ENCODE measurements around the gene ASTN2.
A peak's percentile ranks its signal among the peaks of the same experiment; 100 is the strongest.
"Not testable (repeated sequence)": the region's sequence is repeated elsewhere in the genome, so short reads cannot be mapped to it uniquely, and the experiment has no call there.

ASTN2 gene

DNA sequence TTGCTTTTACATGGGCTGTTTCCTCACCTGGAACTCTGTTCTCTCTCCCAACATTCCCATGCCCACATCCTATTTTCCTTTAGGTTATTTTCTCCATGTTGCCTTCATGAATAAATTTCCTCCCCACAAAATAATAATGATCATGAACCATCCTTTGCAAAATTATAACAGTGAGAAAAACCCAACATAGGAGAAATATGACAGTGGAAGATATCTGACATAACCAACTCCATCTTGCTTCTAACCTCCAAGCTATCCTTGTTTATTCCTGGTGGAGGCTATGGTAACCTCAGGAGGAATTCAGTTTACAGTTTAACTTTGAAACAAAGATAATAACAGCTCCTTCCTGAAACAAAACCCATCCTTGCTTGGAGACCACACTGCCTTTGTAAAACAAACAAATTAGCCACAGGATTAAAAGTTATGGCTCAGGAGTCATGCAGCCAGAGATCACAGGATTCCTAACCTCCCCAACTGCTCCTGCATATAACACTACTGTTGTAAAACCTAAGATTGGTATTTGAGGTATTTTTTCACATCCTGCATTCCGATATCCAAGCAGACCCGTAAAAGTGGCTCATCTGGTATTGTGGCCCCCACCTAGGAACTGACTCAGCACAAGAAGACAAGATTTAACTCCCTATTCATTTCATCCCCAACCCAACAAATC, 515.4 kb downstream of the ASTN2 start:
- DNase-seq = no peak

DNA sequence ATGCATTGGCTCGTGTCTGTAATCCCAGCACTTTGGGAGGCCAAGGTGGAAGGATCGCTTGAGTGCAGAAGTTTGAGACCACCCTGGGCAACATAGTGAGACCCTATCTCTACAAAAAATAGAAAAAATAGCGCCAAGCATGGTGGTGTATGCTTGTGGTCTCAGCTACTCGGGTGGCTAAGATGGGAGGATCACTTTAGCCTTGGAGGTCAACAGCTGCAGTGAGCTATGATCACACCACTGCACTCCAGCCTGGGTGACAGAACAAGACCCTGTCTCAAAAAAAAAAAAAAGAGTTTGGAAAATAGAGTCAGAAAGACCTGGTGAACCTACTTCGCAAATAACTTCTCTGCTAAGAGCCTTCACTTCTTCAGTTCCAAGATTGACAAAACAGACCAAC, 516.7 kb downstream of the ASTN2 start:
- not testable (repeated sequence) for DNase-seq

DNA sequence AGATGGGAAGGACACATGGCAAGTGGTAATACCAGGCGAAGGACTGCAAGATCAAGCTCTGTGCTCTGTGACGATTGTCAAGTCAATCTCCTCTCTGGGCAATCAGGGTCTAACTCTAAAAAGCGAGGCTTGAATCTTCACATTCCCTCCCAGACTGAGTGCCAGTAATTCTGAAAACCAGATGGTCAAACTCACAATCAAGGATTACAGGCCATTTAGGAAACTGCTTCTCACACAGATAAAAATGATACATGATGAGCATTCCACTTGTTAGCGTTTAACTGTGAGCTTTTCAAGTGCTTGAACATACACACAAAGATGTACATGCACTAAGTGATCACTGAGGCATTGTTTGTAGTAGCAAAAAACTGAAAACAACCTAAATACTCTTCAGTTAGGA, 517.7 kb downstream of the ASTN2 start:
- DNase-seq = no peak

DNA sequence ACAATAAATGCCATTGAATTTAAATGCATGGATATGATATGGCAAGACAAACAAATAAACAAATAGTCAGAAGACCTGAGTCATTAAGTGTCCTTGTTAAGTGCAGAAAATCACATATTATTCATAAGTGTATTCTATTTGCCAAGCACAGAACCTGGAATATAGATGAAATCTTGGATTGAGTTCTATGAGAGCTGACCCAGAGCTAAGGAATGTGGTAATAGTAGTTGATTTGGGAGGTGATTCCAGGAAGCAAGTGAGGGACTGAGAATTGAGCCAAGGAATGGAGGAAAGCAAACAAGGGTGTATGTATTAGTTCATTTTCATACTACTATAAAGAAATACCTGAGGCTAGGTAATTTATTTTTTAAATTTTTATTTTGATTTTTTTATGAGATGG, 518.9 kb downstream of the ASTN2 start:
- no peak for DNase-seq

- DNase-seq = no peak
Measured at GRCh38 chr9:116891424-116891823, 523.4 kb downstream of the ASTN2 start.

GRCh38 chr9:116888476-116888875, 526.4 kb downstream of the ASTN2 start:
- DNase-seq = not testable (repeated sequence)

GRCh38 chr9:116888066-116888465, 526.8 kb downstream of the ASTN2 start:
- DNase-seq = no peak

DNA sequence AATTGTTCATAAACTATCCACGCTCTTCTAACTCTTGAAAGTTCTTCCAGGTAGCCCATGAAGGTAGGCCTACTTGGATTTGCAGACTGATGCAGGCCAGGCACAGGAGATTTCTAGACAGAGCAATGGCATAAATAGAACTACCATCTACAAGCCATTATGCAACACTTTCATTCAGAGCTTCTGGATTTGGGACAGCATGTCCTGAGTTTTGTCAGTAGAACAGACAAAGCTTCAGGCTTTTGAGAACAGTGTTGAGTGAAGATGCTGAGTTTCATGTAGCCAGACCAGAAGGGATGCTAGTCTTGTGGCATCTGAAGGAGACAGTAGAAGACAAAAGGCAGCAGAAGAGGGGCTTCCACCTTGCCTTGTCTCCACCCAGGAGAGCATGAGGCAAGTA, 531.2 kb downstream of the ASTN2 start:
- no peak for DNase-seq

DNA sequence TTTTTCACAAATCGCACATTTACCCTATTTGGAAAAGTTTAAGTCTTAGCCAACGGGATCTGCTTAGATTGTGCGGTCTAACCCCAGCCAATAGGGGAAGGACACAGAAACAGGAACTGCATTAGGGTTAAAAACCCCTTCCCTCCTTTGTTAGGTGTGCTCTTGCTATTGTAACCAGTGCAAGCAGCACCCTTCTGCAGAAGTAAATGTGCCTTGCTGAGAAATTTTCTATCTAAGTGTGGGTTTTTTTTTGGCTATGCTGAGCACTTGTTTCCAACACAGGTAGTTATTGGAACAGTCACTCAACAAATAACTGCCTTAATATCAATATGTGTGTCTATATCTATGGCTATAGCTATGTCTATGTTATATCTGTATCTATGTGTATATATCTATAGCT, 537.8 kb downstream of the ASTN2 start:
- DNase-seq = no peak

- no peak for DNase-seq
Measured at GRCh38 chr9:116875576-116875975, 539.3 kb downstream of the ASTN2 start.

DNA sequence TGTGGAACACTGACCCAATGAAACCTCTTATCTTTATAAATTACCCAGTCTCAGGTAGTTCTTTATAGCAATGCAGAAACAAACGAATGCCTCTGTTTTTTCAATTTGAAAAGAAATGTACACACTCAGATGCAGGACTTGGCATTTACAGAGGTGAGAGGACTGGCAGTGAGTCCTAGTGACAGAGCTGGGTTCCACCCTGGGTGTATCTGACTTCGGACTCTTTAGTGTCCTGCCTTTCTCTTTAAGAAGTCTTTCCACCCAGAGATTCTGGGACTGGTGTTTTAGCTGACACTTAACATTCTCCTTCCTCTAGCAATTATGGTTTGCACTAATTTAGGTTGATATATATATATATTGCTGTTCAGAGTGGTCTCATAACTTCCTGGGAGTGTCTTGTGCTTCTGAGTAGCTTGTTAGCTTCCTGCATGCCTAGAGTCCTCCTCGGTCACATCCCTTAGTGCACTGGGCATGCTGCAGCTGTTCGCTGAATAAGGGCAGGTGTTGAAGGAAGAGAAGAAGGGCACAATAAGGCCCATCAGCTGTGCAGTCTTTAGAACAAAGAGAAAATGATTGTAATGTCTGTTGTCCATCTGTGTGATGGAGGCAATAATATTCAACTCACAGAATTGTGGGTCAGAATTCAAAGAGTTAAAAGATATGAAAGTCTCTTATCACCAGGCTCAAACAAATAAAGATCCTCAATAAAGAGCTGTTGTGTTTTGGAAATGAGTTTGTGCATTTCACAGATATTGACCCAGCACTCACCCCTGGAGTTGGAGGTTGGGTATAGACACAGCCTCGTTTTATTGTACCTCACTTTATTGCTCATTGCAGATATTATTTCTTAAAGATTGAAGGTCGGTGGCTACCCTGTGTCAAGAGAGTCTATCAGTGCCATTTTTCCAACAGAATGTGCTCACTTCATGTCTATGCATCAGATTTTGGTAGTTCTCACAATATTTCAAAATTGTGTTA, 540.6 kb downstream of the ASTN2 start:
- DNase-seq = no peak

- no peak for DNase-seq
Measured at GRCh38 chr9:116873491-116873890, 541.4 kb downstream of the ASTN2 start.

GRCh38 chr9:116870566-116870965, 544.3 kb downstream of the ASTN2 start:
- no peak for DNase-seq

DNA sequence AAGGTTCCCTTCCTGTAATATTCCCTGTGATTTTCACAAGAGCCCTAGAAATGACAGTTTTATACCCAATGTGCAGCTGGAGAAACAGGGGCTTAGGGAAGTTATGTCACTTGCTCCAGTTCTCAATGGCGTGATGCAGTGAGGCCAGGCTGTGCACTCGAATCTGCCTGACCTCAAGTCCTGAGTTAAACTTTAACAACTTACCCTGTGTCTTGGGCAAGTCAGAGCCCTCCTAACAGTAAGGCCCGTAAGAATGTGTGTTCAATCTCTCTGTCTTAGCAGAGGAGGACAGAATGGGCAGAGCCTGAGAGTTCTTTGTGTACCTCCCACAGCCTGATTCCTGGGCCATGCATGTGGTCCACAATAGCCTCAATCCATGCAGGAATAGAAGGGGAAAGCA, 546.7 kb downstream of the ASTN2 start:
- no peak for DNase-seq

DNA sequence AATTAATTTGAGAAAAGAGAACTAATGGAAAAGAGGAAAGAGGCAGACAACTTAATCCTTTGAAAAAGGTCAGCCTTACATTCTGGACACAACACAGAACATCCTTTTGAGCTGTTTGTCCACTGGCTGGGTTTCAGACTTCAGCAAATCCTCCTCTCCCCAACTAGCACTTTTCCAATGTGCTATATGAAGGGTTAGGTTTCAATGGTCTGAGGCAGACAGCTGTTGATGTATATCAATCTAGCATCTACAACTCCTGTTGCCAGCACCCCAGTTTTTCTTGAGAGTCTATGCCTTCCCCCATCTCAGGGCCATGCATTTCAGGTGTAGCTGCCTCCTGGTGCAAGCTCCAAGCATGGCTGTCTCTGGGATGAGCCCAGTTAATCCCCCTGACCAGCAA, 553.5 kb downstream of the ASTN2 start:
- DNase-seq = no peak

- DNase-seq = peak; percentile 71
Measured at GRCh38 chr9:116860509-116861120, 554.2 kb downstream of the ASTN2 start.

- DNase-seq = peak; percentile 32
Measured at GRCh38 chr9:116859763-116860162, 555.1 kb downstream of the ASTN2 start.

DNA sequence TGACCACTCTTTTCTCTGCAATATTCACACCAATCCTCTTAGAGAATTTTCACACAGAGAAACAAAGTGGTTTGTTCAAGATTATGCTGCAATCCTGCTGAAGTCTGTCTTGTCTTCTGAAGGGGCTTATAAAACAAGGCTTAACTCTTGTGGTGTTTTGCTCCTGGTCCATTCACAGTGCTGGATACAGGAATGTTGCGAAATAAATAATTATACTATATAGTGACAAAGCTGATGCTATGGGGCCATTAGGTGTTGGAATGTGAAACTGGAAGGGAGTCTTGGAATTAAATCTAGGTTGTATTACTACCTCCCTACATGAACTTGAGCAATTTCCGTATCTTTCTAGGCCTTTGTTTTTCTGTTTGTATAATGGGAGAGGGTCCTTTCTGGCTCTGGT, 557.5 kb downstream of the ASTN2 start:
- no peak for DNase-seq

GRCh38 chr9:116855881-116856662, 558.8 kb downstream of the ASTN2 start:
- DNase-seq = no peak

GRCh38 chr9:116849721-116850120, 565.1 kb downstream of the ASTN2 start:
- no peak for DNase-seq

DNA sequence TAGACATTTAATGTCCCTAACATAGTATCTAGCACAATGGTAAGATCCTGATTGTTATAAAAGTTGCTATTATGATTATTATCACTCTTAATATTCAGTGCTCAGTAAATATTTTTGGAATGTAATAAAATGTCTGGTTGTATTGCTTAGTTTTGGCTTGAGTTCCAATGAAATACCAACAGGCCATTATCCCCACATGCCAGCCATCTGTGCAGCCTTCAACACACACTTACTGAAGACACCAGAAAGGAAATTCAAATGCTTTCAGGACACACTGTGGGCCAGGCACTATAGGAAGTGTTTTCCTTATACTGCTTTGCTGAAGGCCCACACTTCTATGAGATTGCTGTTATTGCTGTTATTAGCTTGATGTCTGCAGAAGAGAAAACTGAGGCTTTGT, 570.2 kb downstream of the ASTN2 start:
- no peak for DNase-seq

- DNase-seq = no peak
Measured at GRCh38 chr9:116843863-116844620, 570.8 kb downstream of the ASTN2 start.

All from NCI-H2029 treated with DMSO at 0.1 percent for 48 hours (cell line).